Astrocyte of the spinal cord (primary cell): ENCODE data around the gene SMIM20.

Experiments used
- DNase-seq: peaks from one replicate; pipeline ENCODE4 v3.0.0; 2011; ENCODE audit warnings: low read depth, low spot score
- H3K4me3 ChIP-seq: 2 replicates; pipeline ENCODE4 v1.5.1; 2011; ENCODE audit warnings: low read depth, mild to moderate bottlenecking, low read length, moderate library complexity
- in situ Hi-C: cut with HindIII; loops from 2 replicates; pipeline ENCODE4 v1.10.0; 2017; ENCODE audit warnings: low sequenced_read_pairs
- TF ChIP-seq, protein P1 (sequence below): IDR thresholded peaks from 2 replicates; pipeline ENCODE4 v1.5.1; 2012; ENCODE audit warnings: low read depth, mild to moderate bottlenecking, low read length, inconsistent platforms

Gene SMIM20

DNA sequence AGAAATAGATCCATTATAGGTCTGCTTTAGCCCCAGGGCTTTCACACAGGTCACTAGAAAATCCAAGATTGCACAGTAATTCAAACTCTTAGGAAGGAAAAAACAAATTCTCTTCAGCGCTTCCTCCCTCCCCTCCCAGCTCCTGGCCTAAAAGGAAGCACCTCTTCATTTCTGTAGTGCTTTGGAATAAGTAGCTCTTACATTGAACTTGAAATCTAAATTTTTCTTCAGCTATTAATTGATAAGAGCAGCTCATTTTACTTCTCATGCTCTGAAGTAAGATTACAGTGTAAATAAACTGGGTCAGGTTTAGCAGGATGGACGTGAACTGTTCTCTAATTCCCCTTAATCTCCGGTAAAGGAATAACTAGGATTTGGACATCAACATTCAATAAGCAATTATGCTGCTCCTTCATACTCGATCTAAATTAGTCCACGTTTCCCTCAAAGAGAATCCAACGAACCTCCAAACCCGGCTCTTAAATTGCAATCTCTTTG lies 40.3 kb upstream of the SMIM20 start:
- in situ Hi-C loops, result no loop called here
- no peak overlapping the region for H3K4me3 ChIP-seq
- DNase-seq, result no peak
- TF ChIP-seq, protein P1, sequence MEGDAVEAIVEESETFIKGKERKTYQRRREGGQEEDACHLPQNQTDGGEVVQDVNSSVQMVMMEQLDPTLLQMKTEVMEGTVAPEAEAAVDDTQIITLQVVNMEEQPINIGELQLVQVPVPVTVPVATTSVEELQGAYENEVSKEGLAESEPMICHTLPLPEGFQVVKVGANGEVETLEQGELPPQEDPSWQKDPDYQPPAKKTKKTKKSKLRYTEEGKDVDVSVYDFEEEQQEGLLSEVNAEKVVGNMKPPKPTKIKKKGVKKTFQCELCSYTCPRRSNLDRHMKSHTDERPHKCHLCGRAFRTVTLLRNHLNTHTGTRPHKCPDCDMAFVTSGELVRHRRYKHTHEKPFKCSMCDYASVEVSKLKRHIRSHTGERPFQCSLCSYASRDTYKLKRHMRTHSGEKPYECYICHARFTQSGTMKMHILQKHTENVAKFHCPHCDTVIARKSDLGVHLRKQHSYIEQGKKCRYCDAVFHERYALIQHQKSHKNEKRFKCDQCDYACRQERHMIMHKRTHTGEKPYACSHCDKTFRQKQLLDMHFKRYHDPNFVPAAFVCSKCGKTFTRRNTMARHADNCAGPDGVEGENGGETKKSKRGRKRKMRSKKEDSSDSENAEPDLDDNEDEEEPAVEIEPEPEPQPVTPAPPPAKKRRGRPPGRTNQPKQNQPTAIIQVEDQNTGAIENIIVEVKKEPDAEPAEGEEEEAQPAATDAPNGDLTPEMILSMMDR, result no peak

DNA sequence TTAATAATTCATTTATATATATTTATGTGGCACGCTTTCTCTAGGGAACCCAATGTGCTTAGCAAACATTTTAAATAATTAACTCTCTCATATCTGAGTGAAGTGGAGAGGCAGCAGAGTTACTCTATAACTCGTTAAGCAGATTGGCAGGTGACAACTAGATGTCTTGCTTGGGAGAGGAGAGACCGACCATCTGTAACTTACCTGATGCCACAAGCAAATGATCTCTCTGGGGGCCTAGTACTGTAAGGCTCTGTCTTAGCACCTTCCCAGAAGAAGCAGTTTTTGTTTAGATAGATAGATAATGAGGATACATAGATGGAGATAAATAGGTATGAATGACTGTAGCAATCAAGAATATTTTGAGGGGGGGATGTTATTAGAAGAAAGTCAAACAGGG lies 39.4 kb upstream of the SMIM20 start:
- DNase-seq, result no peak
- TF ChIP-seq, protein P1, result no peak
- H3K4me3 ChIP-seq, result no peak overlapping the region
- in situ Hi-C loops, result no loop called here

DNA sequence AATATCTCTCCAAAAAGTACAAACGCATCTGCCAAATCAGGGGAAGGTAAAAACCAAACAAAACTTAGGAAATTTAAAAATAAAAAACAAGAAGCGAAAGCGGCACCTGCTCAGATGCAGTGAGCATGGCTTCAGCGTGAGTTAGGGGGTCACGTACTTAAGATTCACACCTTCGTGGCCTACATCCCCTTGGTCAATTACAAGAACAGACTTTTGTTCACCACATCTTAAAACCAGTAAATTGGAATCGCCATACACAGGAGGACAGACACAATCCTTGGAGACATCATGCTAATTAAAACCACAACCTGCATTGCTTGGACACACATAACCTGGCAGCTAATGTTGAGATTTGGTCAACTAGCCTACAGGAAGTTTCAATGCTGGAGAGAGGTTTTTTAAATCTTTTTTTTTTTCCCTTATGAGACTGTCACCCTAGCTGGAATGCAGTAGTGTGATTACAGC lies 38.7 kb upstream of the SMIM20 start:
- TF ChIP-seq, protein P1, result no peak
- H3K4me3 ChIP-seq, result no peak overlapping the region
- no peak for DNase-seq
- in situ Hi-C loops, result no loop called here

DNA sequence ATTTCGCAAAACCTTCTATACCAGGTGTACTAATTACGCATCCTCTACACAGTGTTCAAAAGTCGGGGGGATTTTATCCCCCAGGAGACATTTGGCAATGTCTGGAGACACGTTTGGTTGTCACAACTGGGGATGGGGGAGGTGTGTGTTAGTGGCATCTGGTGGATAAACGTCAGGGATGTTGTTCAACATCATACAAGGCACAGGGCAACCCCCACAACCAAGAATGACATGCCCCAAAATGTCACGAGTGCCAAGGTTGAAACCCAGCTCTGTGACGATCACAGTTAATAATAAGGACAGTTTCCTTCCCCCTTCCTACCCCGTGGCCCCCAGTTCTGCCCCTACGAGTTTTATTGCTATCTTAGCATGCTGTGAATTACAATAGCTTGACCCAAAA lies 35.3 kb upstream of the SMIM20 start:
- DNase-seq, result no peak
- in situ Hi-C loops, result no loop called here
- TF ChIP-seq, protein P1, result no peak
- H3K4me3 ChIP-seq, result no peak overlapping the region

DNA sequence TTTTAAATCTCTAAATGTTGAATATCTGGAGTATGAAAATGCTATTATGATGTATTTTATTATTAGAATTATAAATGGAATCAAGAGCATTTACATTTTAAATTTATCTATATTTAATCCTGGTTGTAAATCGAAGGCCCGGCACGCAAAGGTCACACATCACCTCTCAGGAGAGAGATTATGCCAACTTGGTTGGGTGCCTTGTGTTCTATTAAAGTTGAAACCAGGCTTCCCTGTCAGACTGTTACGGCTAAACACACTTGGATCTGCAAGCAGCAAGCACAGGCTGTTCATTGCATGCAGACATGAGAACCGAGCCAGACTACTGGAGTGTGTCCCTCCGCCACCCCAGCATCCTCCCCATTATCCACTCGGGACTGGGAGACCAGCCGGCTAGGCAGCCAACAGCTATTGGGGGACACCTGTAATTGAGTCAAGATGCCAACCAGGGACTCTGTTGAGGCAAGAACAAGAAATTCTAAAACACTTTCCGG lies 34.9 kb upstream of the SMIM20 start:
- TF ChIP-seq, protein P1, result no peak
- in situ Hi-C loops, result no loop called here
- H3K4me3 ChIP-seq, result no peak overlapping the region
- no peak for DNase-seq

DNA sequence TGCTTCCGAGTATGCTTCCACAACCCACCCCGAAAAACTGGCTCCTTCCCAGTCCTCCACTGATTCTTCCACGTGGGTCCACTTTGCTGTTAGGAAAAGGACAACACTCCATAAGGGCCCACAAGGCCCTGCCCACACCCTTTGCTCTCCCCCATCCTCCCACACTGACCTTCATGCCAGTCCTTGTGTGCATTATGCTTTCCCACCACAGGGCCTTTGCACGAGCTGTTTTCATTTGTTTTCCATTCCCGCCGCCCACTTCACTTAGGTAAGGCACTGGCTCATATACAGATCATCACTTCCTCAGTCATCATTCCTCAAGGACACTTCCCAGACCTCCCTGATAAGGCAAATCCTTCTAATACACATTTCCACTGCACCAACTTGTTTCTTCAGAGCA lies 34.4 kb upstream of the SMIM20 start:
- H3K4me3 ChIP-seq, result no peak overlapping the region
- in situ Hi-C loops, result no loop called here
- TF ChIP-seq, protein P1, result no peak
- DNase-seq, result no peak
